Chondrocyte (in vitro differentiated cells): Measurements from ENCODE around the gene VMO1. TPM values are rescaled to one million over a fixed set of nuclear protein-coding genes. Genes with fewer than 3 reads are reported as not detected.

Source experiments
- DNase-seq: peaks from one replicate; pipeline ENCODE4 v3.0.0; 2021; ENCODE audit warnings: mixed read lengths, low spot score
- H3K27ac Mint-ChIP-seq: one replicate; pipeline ENCODE4 v1.8.0; 2021; ENCODE audit warnings: mild to moderate bottlenecking, moderate library complexity, mixed read lengths; ENCODE audit not compliant: unreplicated experiment
- H3K27me3 Mint-ChIP-seq: 2 replicates; pipeline ENCODE4 v1.8.0; 2021; ENCODE audit warnings: low read depth, mixed read lengths
- H3K36me3 Mint-ChIP-seq: 2 replicates; pipeline ENCODE4 v1.8.0; 2021; ENCODE audit warnings: low read depth, mixed read lengths
- H3K4me1 Mint-ChIP-seq: 2 replicates; pipeline ENCODE4 v1.8.0; 2021; ENCODE audit warnings: low read depth, mild to moderate bottlenecking, mixed read lengths
- H3K4me3 Mint-ChIP-seq: one replicate; pipeline ENCODE4 v1.8.0; 2021; ENCODE audit warnings: mild to moderate bottlenecking, moderate library complexity, mixed read lengths; ENCODE audit not compliant: unreplicated experiment
- H3K9me3 Mint-ChIP-seq: 2 replicates; pipeline ENCODE4 v1.8.0; 2021; ENCODE audit warnings: low read depth, mixed read lengths
- total RNA-seq: library from RNA; stranded (reverse); gene quantifications from 3 replicates; pipeline ENCODE4 v1.2.1, GENCODE V29; 2021
- TF ChIP-seq, protein P1 (sequence below): fragments of 200-600 bp; sonication (generic); IDR thresholded peaks from 2 replicates; pipeline ENCODE4 v1.5.0; 2021; ENCODE audit warnings: antibody characterized with exemption, mild to moderate bottlenecking, moderate library complexity

Gene VMO1
- total RNA-seq, 1 donor from 2014 or later, result 1.2 TPM

DNA sequence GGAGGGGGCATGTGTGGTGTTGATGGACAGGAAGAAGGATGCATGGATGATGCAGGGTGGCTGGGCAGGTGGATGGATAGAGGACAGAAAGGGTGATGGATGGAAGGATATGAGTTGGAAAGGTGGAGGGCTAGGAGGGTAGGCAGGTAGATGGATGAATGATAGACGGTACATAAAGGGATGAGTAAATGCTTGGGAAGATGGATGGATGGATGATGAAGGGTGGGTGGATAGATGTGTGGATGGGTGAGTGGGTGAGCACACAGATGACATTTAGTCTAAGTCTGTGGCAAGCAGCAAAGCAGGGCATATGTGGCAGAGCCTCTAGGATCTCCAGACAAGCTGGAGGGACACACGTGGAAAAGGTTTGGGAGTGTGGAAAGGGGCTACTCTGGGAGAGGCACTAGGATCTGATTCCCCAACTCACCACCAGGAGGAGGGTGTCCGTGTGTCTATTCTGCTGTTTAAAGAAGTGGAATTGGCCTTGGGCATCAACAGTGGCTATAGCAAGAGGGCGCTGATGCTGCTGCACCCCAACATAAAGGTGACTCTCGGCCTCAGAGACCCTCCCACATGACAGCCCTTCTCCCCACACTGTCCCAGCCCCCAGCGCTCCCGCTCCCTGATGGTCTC, 29.0 kb upstream of the VMO1 start:
- Mint-ChIP-seq H3K4me3 (no peak overlapping the region), H3K27ac (no peak overlapping the region), H3K4me1 (no peaks in the 10 kb centered on the region), H3K27me3 (no peaks in the 10 kb centered on the region), H3K9me3 (no peaks in the 10 kb centered on the region), H3K36me3 (peaks cover 32% of the 10 kb centered on the region)
- DNase-seq, result no peak
- TF ChIP-seq, protein P1, sequence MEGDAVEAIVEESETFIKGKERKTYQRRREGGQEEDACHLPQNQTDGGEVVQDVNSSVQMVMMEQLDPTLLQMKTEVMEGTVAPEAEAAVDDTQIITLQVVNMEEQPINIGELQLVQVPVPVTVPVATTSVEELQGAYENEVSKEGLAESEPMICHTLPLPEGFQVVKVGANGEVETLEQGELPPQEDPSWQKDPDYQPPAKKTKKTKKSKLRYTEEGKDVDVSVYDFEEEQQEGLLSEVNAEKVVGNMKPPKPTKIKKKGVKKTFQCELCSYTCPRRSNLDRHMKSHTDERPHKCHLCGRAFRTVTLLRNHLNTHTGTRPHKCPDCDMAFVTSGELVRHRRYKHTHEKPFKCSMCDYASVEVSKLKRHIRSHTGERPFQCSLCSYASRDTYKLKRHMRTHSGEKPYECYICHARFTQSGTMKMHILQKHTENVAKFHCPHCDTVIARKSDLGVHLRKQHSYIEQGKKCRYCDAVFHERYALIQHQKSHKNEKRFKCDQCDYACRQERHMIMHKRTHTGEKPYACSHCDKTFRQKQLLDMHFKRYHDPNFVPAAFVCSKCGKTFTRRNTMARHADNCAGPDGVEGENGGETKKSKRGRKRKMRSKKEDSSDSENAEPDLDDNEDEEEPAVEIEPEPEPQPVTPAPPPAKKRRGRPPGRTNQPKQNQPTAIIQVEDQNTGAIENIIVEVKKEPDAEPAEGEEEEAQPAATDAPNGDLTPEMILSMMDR, result peak; percentile 58

DNA sequence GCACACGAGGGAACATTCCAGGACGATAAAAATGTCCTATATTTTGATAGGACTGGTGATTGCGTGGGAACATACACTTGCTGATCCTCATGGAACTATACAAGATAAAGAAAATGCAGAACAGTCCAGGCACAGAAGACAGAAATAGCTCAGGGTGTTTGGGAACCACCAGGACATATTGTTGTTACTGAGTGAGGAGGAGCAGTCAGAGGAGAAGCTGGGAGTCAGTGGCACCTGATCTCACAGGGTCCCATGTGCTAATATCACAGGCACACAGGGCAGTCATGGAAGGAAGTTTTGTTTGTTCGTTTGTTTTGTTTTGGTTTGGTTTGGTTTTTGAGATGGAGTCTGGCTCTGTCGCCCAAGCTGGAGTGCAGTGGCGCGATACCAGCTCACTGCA, 26.5 kb upstream of the VMO1 start:
- no peak for DNase-seq
- H3K4me1 Mint-ChIP-seq, result peaks cover 13% of the 10 kb centered on the region
- H3K27ac Mint-ChIP-seq, result no peak overlapping the region
- H3K36me3 Mint-ChIP-seq, result peaks cover 31% of the 10 kb centered on the region
- H3K9me3 Mint-ChIP-seq, result no peaks in the 10 kb centered on the region
- H3K4me3 Mint-ChIP-seq, result no peak overlapping the region
- TF ChIP-seq, protein P1, result no peak
- no peaks in the 10 kb centered on the region for H3K27me3 Mint-ChIP-seq

DNA sequence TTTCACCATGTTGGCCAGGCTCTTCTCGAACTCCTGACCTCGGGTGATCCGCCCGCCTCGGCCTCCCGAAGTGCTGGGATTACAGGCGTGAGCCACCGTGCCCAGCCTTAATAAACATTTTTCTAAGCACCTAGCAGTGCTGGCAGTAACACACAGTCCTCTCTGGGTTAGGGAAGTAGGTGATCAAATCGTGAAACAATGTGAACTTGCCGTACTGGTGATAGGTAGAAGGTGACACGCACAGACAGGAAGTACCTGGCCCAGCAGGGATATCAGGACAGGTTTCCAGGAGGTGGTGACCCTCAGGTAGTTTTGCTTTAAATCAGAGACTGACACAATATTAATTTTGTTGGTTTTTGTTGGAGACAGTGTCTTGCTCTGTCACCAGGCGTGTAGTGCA, 25.3 kb upstream of the VMO1 start:
- TF ChIP-seq, protein P1, result no peak
- DNase-seq, result no peak
- Mint-ChIP-seq H3K4me1 (peaks cover 16% of the 10 kb centered on the region), H3K27ac (no peak overlapping the region), H3K9me3 (no peaks in the 10 kb centered on the region), H3K36me3 (peaks cover 28% of the 10 kb centered on the region), H3K27me3 (no peaks in the 10 kb centered on the region), H3K4me3 (no peak overlapping the region)

DNA sequence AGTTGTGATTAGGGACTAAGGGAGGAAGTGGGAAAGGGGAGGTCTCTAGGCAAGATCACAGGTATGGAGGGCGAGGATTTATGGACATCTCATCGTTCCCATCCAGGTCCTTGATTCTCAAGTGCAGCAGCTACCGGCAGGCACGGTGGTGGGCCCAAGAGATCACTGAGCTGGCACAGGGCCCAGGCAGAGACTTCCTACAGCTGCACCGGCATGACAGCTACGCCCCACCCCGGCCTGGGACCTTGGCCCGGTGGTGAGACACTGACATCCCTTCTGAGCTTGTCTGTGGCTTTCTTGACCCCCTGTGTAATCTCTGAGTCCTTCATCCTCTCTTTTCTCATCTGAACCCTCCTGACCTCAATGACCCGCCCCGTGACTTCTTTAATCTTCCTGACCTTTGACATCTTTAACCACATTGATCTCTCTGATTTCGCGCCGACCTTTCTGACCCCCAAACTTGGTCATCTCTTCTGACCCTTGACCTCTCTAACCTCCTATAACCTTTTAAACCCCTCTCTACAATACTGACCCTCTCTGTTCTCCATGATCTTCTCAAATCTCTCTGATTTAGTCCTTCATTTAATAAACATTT, 24.6 kb upstream of the VMO1 start:
- no peak overlapping the region for H3K27ac Mint-ChIP-seq
- no peak for DNase-seq

DNA sequence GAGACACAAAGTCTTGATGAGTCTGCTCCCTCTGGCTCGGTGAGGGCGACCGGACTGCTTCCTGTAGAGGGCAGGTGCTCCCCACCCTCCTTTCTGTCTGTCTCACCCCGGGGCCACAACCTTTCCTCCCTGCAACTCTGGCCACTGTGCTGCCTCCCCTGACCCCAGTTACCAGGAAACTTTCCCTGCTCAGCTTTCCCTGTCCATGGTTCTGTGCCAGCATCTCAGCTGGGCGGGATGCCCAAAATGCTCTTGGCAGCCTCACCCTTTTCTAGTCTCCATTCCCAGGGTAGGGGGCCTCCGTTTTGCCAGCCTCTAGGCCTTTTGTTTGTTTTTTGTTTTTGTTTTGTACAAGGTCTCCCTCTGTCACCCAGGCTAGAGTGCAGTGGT, 22.2 kb upstream of the VMO1 start:
- no peak for DNase-seq

More for the DNA sequence above, 24.6 kb upstream of the VMO1 start:
- no peak overlapping the region for H3K4me3 Mint-ChIP-seq
- no peaks in the 10 kb centered on the region for H3K27me3 Mint-ChIP-seq
- H3K4me1 Mint-ChIP-seq, result peaks cover 22% of the 10 kb centered on the region
- TF ChIP-seq, protein P1, result no peak
- H3K9me3 Mint-ChIP-seq, result no peaks in the 10 kb centered on the region
- peaks cover 25% of the 10 kb centered on the region for H3K36me3 Mint-ChIP-seq

More for the DNA sequence above, 22.2 kb upstream of the VMO1 start:
- H3K27me3 Mint-ChIP-seq, result no peaks in the 10 kb centered on the region
- peak overlapping the region; percentile 12 for H3K4me3 Mint-ChIP-seq
- no peaks in the 10 kb centered on the region for H3K9me3 Mint-ChIP-seq
- no peak overlapping the region for H3K27ac Mint-ChIP-seq
- H3K4me1 Mint-ChIP-seq, result peaks cover 22% of the 10 kb centered on the region
- TF ChIP-seq, protein P1, result no peak
- H3K36me3 Mint-ChIP-seq, result peaks cover 13% of the 10 kb centered on the region
